SHP77 (cell line): Measurements from ENCODE around the gene UBE3B.
"Not testable (repeated sequence)": the region's sequence is repeated elsewhere in the genome, so short reads cannot be mapped to it uniquely, and the experiment has no call there.

Experiments used
- DNase-seq, 2 experiments: peaks; one replicate each; lab custom pipeline; 2025; lab: John Stamatoyannopoulos, UW

UBE3B gene

GRCh38 chr12:109473526-109474270, 3.7 kb upstream of the UBE3B start:
- DNase-seq: not testable (repeated sequence)

GRCh38 chr12:109475121-109475520, 2.3 kb upstream of the UBE3B start:
- DNase-seq: no peak

GRCh38 chr12:109475993-109476806, 1.2 kb upstream of the UBE3B start:
- DNase-seq: no peak

GRCh38 chr12:109476807-109477184, 638 bp upstream of the UBE3B start:
- no peak for DNase-seq

GRCh38 chr12:109477963-109478315, 505 bp downstream of the UBE3B start:
- DNase-seq: no peak

- no peak for DNase-seq
These were observed 2.3 kb downstream of the UBE3B start for GRCh38 chr12:109479761-109480160.

- DNase-seq: no peak
These were observed 2.9 kb downstream of the UBE3B start for GRCh38 chr12:109480356-109480755.

GRCh38 chr12:109481863-109482262, 4.4 kb downstream of the UBE3B start:
- no peak for DNase-seq

- DNase-seq: no peak
These were observed 5.1 kb downstream of the UBE3B start for GRCh38 chr12:109482491-109482890.

GRCh38 chr12:109482894-109483293, 5.5 kb downstream of the UBE3B start:
- no peak for DNase-seq

- DNase-seq: no peak
These were observed 5.9 kb downstream of the UBE3B start for GRCh38 chr12:109483346-109483745.

GRCh38 chr12:109485201-109485600, 7.8 kb downstream of the UBE3B start:
- no peak for DNase-seq

- no peak for DNase-seq
These were observed 10.0 kb downstream of the UBE3B start for GRCh38 chr12:109487181-109488050.

- no peak for DNase-seq
These were observed 10.7 kb downstream of the UBE3B start for GRCh38 chr12:109488051-109488665.

- no peak for DNase-seq
These were observed 11.9 kb downstream of the UBE3B start for GRCh38 chr12:109489016-109489954.

- DNase-seq: no peak
These were observed 12.6 kb downstream of the UBE3B start for GRCh38 chr12:109489955-109490565.

GRCh38 chr12:109491671-109492070, 14.2 kb downstream of the UBE3B start:
- DNase-seq: no peak

GRCh38 chr12:109492371-109492770, 14.9 kb downstream of the UBE3B start:
- no peak for DNase-seq

- no peak for DNase-seq
These were observed 15.7 kb downstream of the UBE3B start for GRCh38 chr12:109493090-109493489.

- DNase-seq: no peak
These were observed 16.5 kb downstream of the UBE3B start for GRCh38 chr12:109493938-109494337.
